HCT116 (cell line): ENCODE results near the gene GM2A. TPM values are rescaled to one million over a fixed set of nuclear protein-coding genes. Genes with fewer than 3 reads are reported as not detected.

Experiments
- ATAC-seq: fragments of 200-7000 bp; cut with Tn5 transposase; 2 replicates; pipeline ENCODE4 v1.9.1; 2020; ENCODE audit warnings: mild to moderate bottlenecking, moderate library complexity
- BruUV-seq: library from RNA; stranded (reverse); fragments of 400-500 nt; replicated peaks from 2 replicates; lab custom pipeline; 2021; lab: Mats Ljungman, UMichigan
- CTCF ChIA-PET: fragments of 300-600 bp; sonication (Branson Sonifier 250); formaldehyde crosslinking; loops from one replicate; lab custom pipeline; 2021; ENCODE audit warnings: antibody characterized with exemption; lab: Charles Lee
- POLR2A ChIA-PET: fragments of 300-600, 350-600 bp; sonication (Branson Sonifier 250); formaldehyde crosslinking; loops from one replicate; lab custom pipeline; 2021; ENCODE audit warnings: antibody characterized with exemption; lab: Charles Lee
- RAD21 ChIA-PET, 2 experiments: fragments of 300-600 bp; sonication (Branson Sonifier 250); formaldehyde crosslinking; loops; one replicate each; lab custom pipeline; 2023; ENCODE audit warnings: low total read pairs in 2 of 2; ENCODE audit not compliant: uncharacterized antibody in 2 of 2, unreplicated experiment in 2 of 2, low non-redundant PET in 1 of 2; lab: Charles Lee
- DNase-seq: peaks from one replicate; pipeline ENCODE4 v3.0.0-alpha.2; 2010; ENCODE audit warnings: low read depth, low spot score
- H2AFZ ChIP-seq: fragments of 200-600 bp; shearing (Covaris generic), sonication (generic); 2 replicates; pipeline ENCODE4 v1.6.1; 2017; ENCODE audit warnings: low read depth, mixed run types, mixed read lengths, antibody characterized with exemption, low read length; ENCODE audit not compliant: poor library complexity, severe bottlenecking
- H3K27ac ChIP-seq: 2 replicates; pipeline ENCODE4 v1.5.1; 2012; ENCODE audit warnings: low read depth, low read length
- H3K27me3 ChIP-seq: fragments of 200-600 bp; sonication (generic); 2 replicates; pipeline ENCODE4 v1.6.1; 2016; ENCODE audit warnings: mixed run types, low read length, mixed read lengths; ENCODE audit not compliant: insufficient read depth
- H3K36me3 ChIP-seq, 2 experiments: fragments of 200-500 bp in 1 of 2; fragments of 200-600 bp in 1 of 2; sonication (Bioruptor generic) in 1 of 2; sonication (generic) in 1 of 2; 2 replicates each; pipeline versions ENCODE4 v1.5.1 to v1.6.1; 2014 to 2016; ENCODE audit warnings: low read length in 2 of 2, inconsistent platforms in 1 of 2, mixed read lengths in 1 of 2, mixed run types in 1 of 2; ENCODE audit not compliant: insufficient read depth in 2 of 2, control insufficient read depth in 1 of 2
- H3K4me1 ChIP-seq, 2 experiments: fragments of 200-600 bp in 1 of 2; sonication (generic) in 1 of 2; 2 replicates each; pipeline versions ENCODE4 v1.5.1 to v1.6.1; 2012 to 2017; ENCODE audit warnings: low read length in 2 of 2, inconsistent platforms in 1 of 2, mild to moderate bottlenecking in 1 of 2, mixed read lengths in 1 of 2, mixed run types in 1 of 2, moderate library complexity in 1 of 2; ENCODE audit not compliant: insufficient read depth in 2 of 2, control insufficient read depth in 1 of 2
- H3K4me2 ChIP-seq: fragments of 200-600 bp; sonication (generic); 2 replicates; pipeline ENCODE4 v1.6.1; 2017; ENCODE audit warnings: mixed run types, low read length, mixed read lengths
- H3K4me3 ChIP-seq, 2 experiments: fragments of 200-600 bp in 1 of 2; sonication (generic) in 1 of 2; replicated peaks in 1 of 2; 2 replicates each; pipeline ENCODE4 v1.5.1; 2011 to 2016; ENCODE audit warnings: low read length in 2 of 2, control low read depth in 1 of 2, low read depth in 1 of 2, mild to moderate bottlenecking in 1 of 2, mixed read lengths in 1 of 2, mixed run types in 1 of 2
- H3K79me2 ChIP-seq: fragments of 200-600 bp; sonication (generic); 2 replicates; pipeline ENCODE4 v1.6.1; 2017; ENCODE audit warnings: mild to moderate bottlenecking, mixed run types, low read length, moderate library complexity, mixed read lengths; ENCODE audit not compliant: insufficient read depth
- H3K9ac ChIP-seq: fragments of 200-600 bp; sonication (generic); 2 replicates; pipeline ENCODE4 v1.6.1; 2016; ENCODE audit warnings: low read length, mixed read lengths
- H3K9me2 ChIP-seq: fragments of 200-600 bp; sonication (generic), shearing (Covaris generic); 2 replicates; pipeline ENCODE4 v1.6.1; 2017; ENCODE audit warnings: mixed run types, mild to moderate bottlenecking, moderate library complexity; ENCODE audit not compliant: insufficient read depth
- H3K9me3 ChIP-seq, 2 experiments: fragments of 200-500 bp in 1 of 2; fragments of 200-600 bp in 1 of 2; sonication (Bioruptor generic) in 1 of 2; sonication (generic) in 1 of 2; 2 replicates each; pipeline ENCODE4 v1.6.1; 2014 to 2017; ENCODE audit warnings: low read length in 2 of 2, mixed read lengths in 2 of 2, inconsistent platforms in 1 of 2, low read depth in 1 of 2, mild to moderate bottlenecking in 1 of 2, mixed run types in 1 of 2, moderate library complexity in 1 of 2; ENCODE audit not compliant: control insufficient read depth in 1 of 2, insufficient read depth in 1 of 2
- H4K20me1 ChIP-seq: fragments of 200-600 bp; sonication (generic), shearing (Covaris generic); 2 replicates; pipeline ENCODE4 v1.6.1; 2017; ENCODE audit warnings: mixed run types, mild to moderate bottlenecking, moderate library complexity; ENCODE audit not compliant: insufficient read depth
- ATF3 ChIP-seq: IDR thresholded peaks from 2 replicates; pipeline ENCODE4 v1.6.1; 2012
- CEBPB ChIP-seq: IDR thresholded peaks from 2 replicates; pipeline ENCODE4 v1.6.1; 2012; ENCODE audit warnings: low read depth
- EGR1 ChIP-seq: IDR thresholded peaks from 2 replicates; pipeline ENCODE4 v1.6.1; 2012; ENCODE audit warnings: low read depth
- ELF1 ChIP-seq: IDR thresholded peaks from 2 replicates; pipeline ENCODE4 v1.6.1; 2012; ENCODE audit warnings: low read depth, borderline replicate concordance
- EZH2phosphoT487 ChIP-seq: fragments of 200-600 bp; IDR thresholded peaks from 2 replicates; pipeline ENCODE4 v1.6.1; 2018; ENCODE audit warnings: antibody characterized with exemption, borderline replicate concordance
- FOSL1 ChIP-seq: IDR thresholded peaks from 2 replicates; pipeline ENCODE4 v1.6.1; 2012; ENCODE audit warnings: low read depth
- POLR2A ChIP-seq: IDR thresholded peaks from 2 replicates; pipeline ENCODE4 v1.7.0; 2011; ENCODE audit warnings: borderline replicate concordance; ENCODE audit not compliant: insufficient read depth, insufficient read length; ENCODE audit errors: extremely low read depth
- POLR2AphosphoS5 ChIP-seq: IDR thresholded peaks from 2 replicates; pipeline ENCODE4 v1.6.1; 2011; ENCODE audit warnings: mild to moderate bottlenecking, low read depth, low read length, moderate library complexity
- SIN3A ChIP-seq: IDR thresholded peaks from 2 replicates; pipeline ENCODE4 v1.6.1; 2012; ENCODE audit warnings: low read depth
- SRF ChIP-seq: IDR thresholded peaks from 2 replicates; pipeline ENCODE4 v1.6.1; 2012; ENCODE audit warnings: low read depth
- TCF7L2 ChIP-seq: IDR thresholded peaks from 2 replicates; pipeline ENCODE4 v1.7.0; 2011; ENCODE audit warnings: borderline replicate concordance, inconsistent platforms; ENCODE audit not compliant: insufficient read depth, insufficient read length; ENCODE audit errors: extremely low read depth
- YY1 ChIP-seq: IDR thresholded peaks from 2 replicates; pipeline ENCODE4 v1.6.1; 2011; ENCODE audit warnings: low read length, low read depth, moderate library complexity, mild to moderate bottlenecking; ENCODE audit not compliant: insufficient replicate concordance; ENCODE audit errors: extremely low read depth
- ZFX ChIP-seq: fragments of 450-650 bp; IDR thresholded peaks from 2 replicates; pipeline ENCODE4 v1.6.1; 2017
- ZNF274 ChIP-seq: fragments of 200-500 bp; sonication (Bioruptor generic); IDR thresholded peaks from 2 replicates; pipeline ENCODE4 v1.6.1; 2014; ENCODE audit warnings: mild to moderate bottlenecking, low read depth, low read length, inconsistent platforms
- intact Hi-C: fragments of 100-400 bp; cut with micrococcal nuclease; formaldehyde crosslinking; loops from 2 replicates; pipeline ENCODE4 v1.10.0; 2022
- total RNA-seq: library from RNA; stranded (reverse); gene quantifications from one replicate; pipeline ENCODE4 v1.2.1, GENCODE V29; 2021; ENCODE audit not compliant: unreplicated experiment
- TF ChIP-seq, protein P1 (sequence below): IDR thresholded peaks from 2 replicates; pipeline ENCODE4 v1.6.1; 2011; ENCODE audit warnings: mild to moderate bottlenecking, low read length, moderate library complexity; ENCODE audit not compliant: insufficient replicate concordance; ENCODE audit errors: extremely low read depth
- TF ChIP-seq, protein P2 (sequence below): IDR thresholded peaks from 2 replicates; pipeline ENCODE4 v1.6.1; 2012
- TF ChIP-seq, protein P3 (sequence below): IDR thresholded peaks from 2 replicates; pipeline ENCODE4 v1.6.1; 2012; ENCODE audit warnings: low read depth

The GM2A gene
- total RNA-seq, 1 experiment from 2014 or later: 25.0 TPM

DNA sequence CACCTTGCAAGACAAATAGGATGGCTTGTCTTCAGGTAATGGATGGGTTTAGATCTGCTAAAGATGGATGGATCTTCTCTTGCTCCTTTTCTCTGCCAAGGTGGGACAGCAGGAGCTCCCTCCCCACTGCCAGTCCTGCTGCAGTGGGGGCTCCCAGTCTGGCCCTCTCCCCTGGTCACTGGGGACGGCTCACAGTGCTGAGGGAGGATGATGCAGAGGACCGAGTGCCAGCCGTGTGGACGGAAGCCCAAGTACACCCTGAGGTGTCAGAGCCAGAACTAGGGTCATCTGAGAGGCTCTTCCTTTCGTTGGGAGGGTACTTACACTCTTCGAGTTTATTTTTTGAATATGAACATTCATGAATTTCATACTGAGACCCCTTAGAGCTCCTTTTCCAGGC lies 34.8 kb upstream of the GM2A start:
- Histone ChIP-seq H3K4me1 (peaks cover 16 to 33% of the 10 kb centered on the region in 2 experiments), H4K20me1 (no peaks in the 10 kb centered on the region), H3K27ac (no peak overlapping the region), H3K79me2 (no peaks in the 10 kb centered on the region), H3K4me2 (no peak overlapping the region), H3K9me3 (no peaks in the 10 kb centered on the region), H3K27me3 (no peaks in the 10 kb centered on the region), H2AFZ (no peak overlapping the region), H3K9ac (no peak overlapping the region), H3K36me3 (no peaks in the 10 kb centered on the region), H3K9me2 (no peaks in the 10 kb centered on the region), H3K4me3 (no peak overlapping the region)
- ATAC-seq: no peak
- DNase-seq: no peak
- BruUV-seq: no TSS peak
- TF ChIP-seq TCF7L2 (no peak), ZFX (no peak), ZNF274 (no peak), POLR2AphosphoS5 (no peak), FOSL1 (no peak), CEBPB (no peak), YY1 (no peak), EZH2phosphoT487 (no peak), EGR1 (no peak), SRF (no peak), ATF3 (no peak), SIN3A (no peak), ELF1 (no peak), POLR2A (no peak)
- TF ChIP-seq, protein P1, sequence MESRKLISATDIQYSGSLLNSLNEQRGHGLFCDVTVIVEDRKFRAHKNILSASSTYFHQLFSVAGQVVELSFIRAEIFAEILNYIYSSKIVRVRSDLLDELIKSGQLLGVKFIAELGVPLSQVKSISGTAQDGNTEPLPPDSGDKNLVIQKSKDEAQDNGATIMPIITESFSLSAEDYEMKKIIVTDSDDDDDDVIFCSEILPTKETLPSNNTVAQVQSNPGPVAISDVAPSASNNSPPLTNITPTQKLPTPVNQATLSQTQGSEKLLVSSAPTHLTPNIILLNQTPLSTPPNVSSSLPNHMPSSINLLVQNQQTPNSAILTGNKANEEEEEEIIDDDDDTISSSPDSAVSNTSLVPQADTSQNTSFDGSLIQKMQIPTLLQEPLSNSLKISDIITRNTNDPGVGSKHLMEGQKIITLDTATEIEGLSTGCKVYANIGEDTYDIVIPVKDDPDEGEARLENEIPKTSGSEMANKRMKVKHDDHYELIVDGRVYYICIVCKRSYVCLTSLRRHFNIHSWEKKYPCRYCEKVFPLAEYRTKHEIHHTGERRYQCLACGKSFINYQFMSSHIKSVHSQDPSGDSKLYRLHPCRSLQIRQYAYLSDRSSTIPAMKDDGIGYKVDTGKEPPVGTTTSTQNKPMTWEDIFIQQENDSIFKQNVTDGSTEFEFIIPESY: no peak
- TF ChIP-seq, protein P2, sequence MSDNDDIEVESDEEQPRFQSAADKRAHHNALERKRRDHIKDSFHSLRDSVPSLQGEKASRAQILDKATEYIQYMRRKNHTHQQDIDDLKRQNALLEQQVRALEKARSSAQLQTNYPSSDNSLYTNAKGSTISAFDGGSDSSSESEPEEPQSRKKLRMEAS: no peak
- TF ChIP-seq, protein P3, sequence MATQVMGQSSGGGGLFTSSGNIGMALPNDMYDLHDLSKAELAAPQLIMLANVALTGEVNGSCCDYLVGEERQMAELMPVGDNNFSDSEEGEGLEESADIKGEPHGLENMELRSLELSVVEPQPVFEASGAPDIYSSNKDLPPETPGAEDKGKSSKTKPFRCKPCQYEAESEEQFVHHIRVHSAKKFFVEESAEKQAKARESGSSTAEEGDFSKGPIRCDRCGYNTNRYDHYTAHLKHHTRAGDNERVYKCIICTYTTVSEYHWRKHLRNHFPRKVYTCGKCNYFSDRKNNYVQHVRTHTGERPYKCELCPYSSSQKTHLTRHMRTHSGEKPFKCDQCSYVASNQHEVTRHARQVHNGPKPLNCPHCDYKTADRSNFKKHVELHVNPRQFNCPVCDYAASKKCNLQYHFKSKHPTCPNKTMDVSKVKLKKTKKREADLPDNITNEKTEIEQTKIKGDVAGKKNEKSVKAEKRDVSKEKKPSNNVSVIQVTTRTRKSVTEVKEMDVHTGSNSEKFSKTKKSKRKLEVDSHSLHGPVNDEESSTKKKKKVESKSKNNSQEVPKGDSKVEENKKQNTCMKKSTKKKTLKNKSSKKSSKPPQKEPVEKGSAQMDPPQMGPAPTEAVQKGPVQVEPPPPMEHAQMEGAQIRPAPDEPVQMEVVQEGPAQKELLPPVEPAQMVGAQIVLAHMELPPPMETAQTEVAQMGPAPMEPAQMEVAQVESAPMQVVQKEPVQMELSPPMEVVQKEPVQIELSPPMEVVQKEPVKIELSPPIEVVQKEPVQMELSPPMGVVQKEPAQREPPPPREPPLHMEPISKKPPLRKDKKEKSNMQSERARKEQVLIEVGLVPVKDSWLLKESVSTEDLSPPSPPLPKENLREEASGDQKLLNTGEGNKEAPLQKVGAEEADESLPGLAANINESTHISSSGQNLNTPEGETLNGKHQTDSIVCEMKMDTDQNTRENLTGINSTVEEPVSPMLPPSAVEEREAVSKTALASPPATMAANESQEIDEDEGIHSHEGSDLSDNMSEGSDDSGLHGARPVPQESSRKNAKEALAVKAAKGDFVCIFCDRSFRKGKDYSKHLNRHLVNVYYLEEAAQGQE: no peak
- CTCF ChIA-PET: no interaction called here
- POLR2A ChIA-PET: no interaction called here
- intact Hi-C loops: no loop called here
- RAD21 ChIA-PET: no interaction called here
